Measurements from ENCODE around the gene NR2F1-AS1. TPM values are rescaled to one million over a fixed set of nuclear protein-coding genes. Genes with fewer than 3 reads are reported as not detected.

NR2F1-AS1 gene
- total RNA-seq, 1 donor from 2014 or later, result not detected

- ChIA-PET POLR2A (interaction anchor here (0.6 to 1.1 kb wide), 4 partner anchors 12 to 336 kb away, joined by 3 to 6 read pairs (median 4); no protein-coding TSS in a partner anchor), CTCF (no interaction called here)
- Mint-ChIP-seq H3K9me3 (no peaks in the 10 kb centered on the region), H3K4me1 (peaks cover 16% of the 10 kb centered on the region), H3K27ac (peak overlapping the region; percentile 64), H3K36me3 (ENCODE audit: low read depth) (peaks cover 4% of the 10 kb centered on the region), H3K27me3 (peaks cover 2% of the 10 kb centered on the region), H3K4me3 (peak overlapping the region; percentile 92)
- ATAC-seq (ENCODE audit: low read depth), result peak; percentile 89
- intact Hi-C loops (cut with micrococcal nuclease), result loop anchor here (5.0 kb wide), 3 partner anchors 38 to 1232 kb away; partner anchors contain the start of genes NR2F1 and NR2F1-AS1
- no peak for TF ChIP-seq CTCF (IDR thresholded peaks at IDR 0.05)
- DNase-seq, result no peak
Measured at GRCh38 chr5:93620487-93621326, 39.7 kb upstream of the NR2F1-AS1 start.

GRCh38 chr5:93616538-93617174 is 35.6 kb upstream of the NR2F1-AS1 start:
- Mint-ChIP-seq H3K4me3 (no peak overlapping the region), H3K27me3 (peaks cover 24% of the 10 kb centered on the region), H3K36me3 (ENCODE audit: low read depth) (peaks cover 4% of the 10 kb centered on the region), H3K27ac (no peak overlapping the region), H3K4me1 (peaks cover 14% of the 10 kb centered on the region), H3K9me3 (no peaks in the 10 kb centered on the region)
- intact Hi-C loops (cut with micrococcal nuclease), result no loop called here
- ATAC-seq (ENCODE audit: low read depth) (no peak), DNase-seq (no peak)
- TF ChIP-seq CTCF (IDR thresholded peaks at IDR 0.05), result no peak
- ChIA-PET CTCF (no interaction called here), POLR2A (no interaction called here)

GRCh38 chr5:93612855-93613243 is 31.8 kb upstream of the NR2F1-AS1 start:
- H3K27ac Mint-ChIP-seq, result no peak overlapping the region
- ChIA-PET CTCF (interaction anchor here (1.1 kb wide), 1 partner anchor 188 kb away, joined by 5 read pairs; no protein-coding TSS in a partner anchor), POLR2A (no interaction called here)
- no peak overlapping the region for H3K4me3 Mint-ChIP-seq
- intact Hi-C loops (cut with micrococcal nuclease), result no loop called here
- no peak for TF ChIP-seq CTCF (IDR thresholded peaks at IDR 0.05)
- DNase-seq (no peak), ATAC-seq (ENCODE audit: low read depth) (no peak)
- peaks cover 8% of the 10 kb centered on the region for H3K4me1 Mint-ChIP-seq
- no peaks in the 10 kb centered on the region for H3K9me3 Mint-ChIP-seq
- peaks cover 54% of the 10 kb centered on the region for H3K27me3 Mint-ChIP-seq
- no peaks in the 10 kb centered on the region for H3K36me3 Mint-ChIP-seq (ENCODE audit: low read depth)

GRCh38 chr5:93611976-93612854 is 31.2 kb upstream of the NR2F1-AS1 start:
- POLR2A ChIA-PET, result no interaction called here
- ATAC-seq (ENCODE audit: low read depth), result no peak
- no peak for DNase-seq
- Mint-ChIP-seq H3K27me3 (peaks cover 60% of the 10 kb centered on the region), H3K4me3 (no peak overlapping the region), H3K36me3 (ENCODE audit: low read depth) (no peaks in the 10 kb centered on the region), H3K27ac (no peak overlapping the region), H3K9me3 (no peaks in the 10 kb centered on the region), H3K4me1 (peaks cover 13% of the 10 kb centered on the region)
- intact Hi-C loops (cut with micrococcal nuclease), result no loop called here
- CTCF ChIA-PET, result interaction anchor here (1.1 kb wide), 1 partner anchor 189 kb away, joined by 5 read pairs; no protein-coding TSS in a partner anchor
- TF ChIP-seq CTCF (IDR thresholded peaks at IDR 0.05), result no peak

Data from activated B cell treated with CpG ODN at 0.5 μM for 24 hours (primary cell).